ENCODE measurements around the gene ARHGAP4. TPM values are rescaled to one million over a fixed set of nuclear protein-coding genes. Genes with fewer than 3 reads are reported as not detected.

ARHGAP4 gene
- total RNA-seq, 1 experiment from 2014 or later, result 67.4 TPM

DNA sequence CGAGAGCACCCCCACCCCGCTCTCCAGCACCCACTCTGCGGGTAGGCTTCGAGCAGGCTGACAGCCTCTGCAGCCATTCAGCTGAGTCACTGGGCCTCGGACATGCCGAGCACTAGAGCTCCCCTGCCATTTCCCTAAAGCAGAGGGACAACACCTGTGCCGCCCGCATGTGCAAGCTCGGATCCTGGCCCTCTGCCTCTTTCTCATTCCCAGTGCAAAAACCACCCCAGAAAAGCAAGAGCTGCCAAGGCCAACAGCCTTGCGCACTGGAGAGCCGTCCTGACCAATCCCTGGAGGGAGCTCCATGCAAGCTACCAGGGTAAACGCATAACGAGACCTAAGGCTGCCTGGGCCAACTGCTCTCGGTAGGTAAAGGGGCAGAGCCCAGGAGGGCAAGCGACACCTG lies 40.2 kb upstream of the ARHGAP4 start:
- no TSS peak for BruUV-seq (replicated peaks)
- no peak for TF ChIP-seq ZNF274 (IDR thresholded peaks at IDR 0.05; ENCODE audit: low read depth, low read length)
- TF ChIP-seq CEBPB (IDR thresholded peaks at IDR 0.05; ENCODE audit: low read depth), result no peak
- Histone ChIP-seq H3K36me3 (ENCODE audit: control insufficient read depth in 1 of 2, insufficient read depth in 2 of 2, low read length in 2 of 2) (peaks cover 7 to 22% of the 10 kb centered on the region in 2 experiments; a peak in 3 of 4 replicates), H3K27me3 (ENCODE audit: insufficient read depth, low read length) (no peaks in the 10 kb centered on the region), H3K9me2 (ENCODE audit: insufficient read depth) (no peaks in the 10 kb centered on the region), H4K20me1 (ENCODE audit: insufficient read depth) (no peaks in the 10 kb centered on the region), H3K4me1 (ENCODE audit: control insufficient read depth in 1 of 2, insufficient read depth in 2 of 2, low read length in 2 of 2) (peaks cover 7 to 13% of the 10 kb centered on the region in 2 experiments; a peak in 3 of 4 replicates), H3K4me3 (replicated peaks in 1 of 2; ENCODE audit: low read depth in 1 of 2, low read length in 2 of 2) (no peak overlapping the region), H3K79me2 (ENCODE audit: insufficient read depth, low read length) (peaks cover 97% of the 10 kb centered on the region), H3K9ac (ENCODE audit: low read length) (no peak overlapping the region), H3K9me3 (ENCODE audit: control insufficient read depth in 1 of 2, insufficient read depth in 1 of 2, low read depth in 1 of 2, low read length in 2 of 2) (no peaks in the 10 kb centered on the region), H3K27ac (ENCODE audit: low read depth, low read length) (no peak overlapping the region), H2AFZ (ENCODE audit: low read depth, low read length, poor library complexity, severe bottlenecking) (no peak overlapping the region), H3K4me2 (ENCODE audit: low read length) (no peak overlapping the region)
- RAD21 ChIA-PET (ENCODE audit: low non-redundant PET in 1 of 2, low total read pairs in 2 of 2, uncharacterized antibody in 2 of 2, unreplicated experiment in 2 of 2), result no interaction called here
- intact Hi-C loops (cut with micrococcal nuclease), result no loop called here
- CTCF ChIA-PET, result no interaction called here
- POLR2A ChIA-PET, result no interaction called here
- ATAC-seq, result no peak
- DNase-seq (ENCODE audit: low read depth, low spot score), result no peak

DNA sequence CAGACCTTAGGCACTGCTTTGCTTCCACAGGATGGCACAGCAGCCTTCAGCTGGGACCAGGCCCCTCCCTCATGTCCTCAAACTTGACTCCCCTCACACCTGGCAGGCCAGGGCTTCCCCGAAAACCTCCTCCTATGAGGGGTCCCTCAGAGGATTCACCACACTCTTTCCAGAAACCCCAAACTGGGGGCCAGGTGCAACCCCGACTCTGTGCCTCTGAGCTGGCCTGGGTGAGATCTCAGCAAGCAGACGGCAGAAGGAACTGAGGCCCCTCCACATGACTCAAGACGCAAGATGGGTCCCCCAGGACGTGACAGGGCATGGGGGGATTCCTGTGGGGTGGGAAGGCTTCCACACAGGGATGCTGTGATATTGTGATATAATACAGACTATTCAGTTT lies 39.3 kb upstream of the ARHGAP4 start:
- H3K27ac ChIP-seq (ENCODE audit: low read depth, low read length), result no peak overlapping the region
- H3K9me2 ChIP-seq (ENCODE audit: insufficient read depth), result no peaks in the 10 kb centered on the region
- H3K36me3 ChIP-seq (ENCODE audit: control insufficient read depth in 1 of 2, insufficient read depth in 2 of 2, low read length in 2 of 2), result peaks cover 9 to 22% of the 10 kb centered on the region in 2 experiments; a peak in 3 of 4 replicates
- no peak overlapping the region for H3K4me3 ChIP-seq (replicated peaks in 1 of 2; ENCODE audit: low read depth in 1 of 2, low read length in 2 of 2)
- POLR2A ChIA-PET, result no interaction called here
- H3K9me3 ChIP-seq (ENCODE audit: control insufficient read depth in 1 of 2, insufficient read depth in 1 of 2, low read depth in 1 of 2, low read length in 2 of 2), result no peaks in the 10 kb centered on the region
- intact Hi-C loops (cut with micrococcal nuclease), result no loop called here
- no TSS peak for BruUV-seq (replicated peaks)
- CTCF ChIA-PET, result no interaction called here
- peaks cover 7 to 13% of the 10 kb centered on the region in 2 experiments; a peak in 3 of 4 replicates for H3K4me1 ChIP-seq (ENCODE audit: control insufficient read depth in 1 of 2, insufficient read depth in 2 of 2, low read length in 2 of 2)
- RAD21 ChIA-PET (ENCODE audit: low non-redundant PET in 1 of 2, low total read pairs in 2 of 2, uncharacterized antibody in 2 of 2, unreplicated experiment in 2 of 2), result no interaction called here
- no peak overlapping the region for H3K4me2 ChIP-seq (ENCODE audit: low read length)
- H4K20me1 ChIP-seq (ENCODE audit: insufficient read depth), result no peaks in the 10 kb centered on the region
- DNase-seq (ENCODE audit: low read depth, low spot score) (no peak), ATAC-seq (no peak)
- peaks cover 92% of the 10 kb centered on the region for H3K79me2 ChIP-seq (ENCODE audit: insufficient read depth, low read length)
- no peak overlapping the region for H3K9ac ChIP-seq (ENCODE audit: low read length)
- H2AFZ ChIP-seq (ENCODE audit: low read depth, low read length, poor library complexity, severe bottlenecking), result no peak overlapping the region
- H3K27me3 ChIP-seq (ENCODE audit: insufficient read depth, low read length), result no peaks in the 10 kb centered on the region
- TF ChIP-seq YY1 (IDR thresholded peaks at IDR 0.05; ENCODE audit: extremely low read depth, insufficient replicate concordance, low read depth, low read length) (no peak), CEBPB (IDR thresholded peaks at IDR 0.05; ENCODE audit: low read depth) (no peak), POLR2A (IDR thresholded peaks at IDR 0.05; ENCODE audit: borderline replicate concordance, extremely low read depth, insufficient read depth, insufficient read length) (no peak), ELF1 (IDR thresholded peaks at IDR 0.05; ENCODE audit: borderline replicate concordance, low read depth) (no peak), JUND (IDR thresholded peaks at IDR 0.05) (no peak), TCF7L2 (IDR thresholded peaks at IDR 0.05; ENCODE audit: borderline replicate concordance, extremely low read depth, insufficient read depth, insufficient read length) (no peak), ZFX (IDR thresholded peaks at IDR 0.05) (no peak), EZH2phosphoT487 (IDR thresholded peaks at IDR 0.05; ENCODE audit: borderline replicate concordance) (no peak), FOSL1 (IDR thresholded peaks at IDR 0.05; ENCODE audit: low read depth) (no peak), SRF (IDR thresholded peaks at IDR 0.05; ENCODE audit: low read depth) (no peak), SP1 (IDR thresholded peaks at IDR 0.05; ENCODE audit: low read depth) (no peak)
- TF ChIP-seq, protein P1, sequence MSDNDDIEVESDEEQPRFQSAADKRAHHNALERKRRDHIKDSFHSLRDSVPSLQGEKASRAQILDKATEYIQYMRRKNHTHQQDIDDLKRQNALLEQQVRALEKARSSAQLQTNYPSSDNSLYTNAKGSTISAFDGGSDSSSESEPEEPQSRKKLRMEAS (IDR thresholded peaks at IDR 0.05), result no peak
- TF ChIP-seq, protein P2, sequence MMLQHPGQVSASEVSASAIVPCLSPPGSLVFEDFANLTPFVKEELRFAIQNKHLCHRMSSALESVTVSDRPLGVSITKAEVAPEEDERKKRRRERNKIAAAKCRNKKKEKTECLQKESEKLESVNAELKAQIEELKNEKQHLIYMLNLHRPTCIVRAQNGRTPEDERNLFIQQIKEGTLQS (IDR thresholded peaks at IDR 0.05), result no peak
- TF ChIP-seq, protein P3, sequence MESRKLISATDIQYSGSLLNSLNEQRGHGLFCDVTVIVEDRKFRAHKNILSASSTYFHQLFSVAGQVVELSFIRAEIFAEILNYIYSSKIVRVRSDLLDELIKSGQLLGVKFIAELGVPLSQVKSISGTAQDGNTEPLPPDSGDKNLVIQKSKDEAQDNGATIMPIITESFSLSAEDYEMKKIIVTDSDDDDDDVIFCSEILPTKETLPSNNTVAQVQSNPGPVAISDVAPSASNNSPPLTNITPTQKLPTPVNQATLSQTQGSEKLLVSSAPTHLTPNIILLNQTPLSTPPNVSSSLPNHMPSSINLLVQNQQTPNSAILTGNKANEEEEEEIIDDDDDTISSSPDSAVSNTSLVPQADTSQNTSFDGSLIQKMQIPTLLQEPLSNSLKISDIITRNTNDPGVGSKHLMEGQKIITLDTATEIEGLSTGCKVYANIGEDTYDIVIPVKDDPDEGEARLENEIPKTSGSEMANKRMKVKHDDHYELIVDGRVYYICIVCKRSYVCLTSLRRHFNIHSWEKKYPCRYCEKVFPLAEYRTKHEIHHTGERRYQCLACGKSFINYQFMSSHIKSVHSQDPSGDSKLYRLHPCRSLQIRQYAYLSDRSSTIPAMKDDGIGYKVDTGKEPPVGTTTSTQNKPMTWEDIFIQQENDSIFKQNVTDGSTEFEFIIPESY (IDR thresholded peaks at IDR 0.05; ENCODE audit: extremely low read depth, insufficient replicate concordance, low read length), result no peak
- TF ChIP-seq, protein P4, sequence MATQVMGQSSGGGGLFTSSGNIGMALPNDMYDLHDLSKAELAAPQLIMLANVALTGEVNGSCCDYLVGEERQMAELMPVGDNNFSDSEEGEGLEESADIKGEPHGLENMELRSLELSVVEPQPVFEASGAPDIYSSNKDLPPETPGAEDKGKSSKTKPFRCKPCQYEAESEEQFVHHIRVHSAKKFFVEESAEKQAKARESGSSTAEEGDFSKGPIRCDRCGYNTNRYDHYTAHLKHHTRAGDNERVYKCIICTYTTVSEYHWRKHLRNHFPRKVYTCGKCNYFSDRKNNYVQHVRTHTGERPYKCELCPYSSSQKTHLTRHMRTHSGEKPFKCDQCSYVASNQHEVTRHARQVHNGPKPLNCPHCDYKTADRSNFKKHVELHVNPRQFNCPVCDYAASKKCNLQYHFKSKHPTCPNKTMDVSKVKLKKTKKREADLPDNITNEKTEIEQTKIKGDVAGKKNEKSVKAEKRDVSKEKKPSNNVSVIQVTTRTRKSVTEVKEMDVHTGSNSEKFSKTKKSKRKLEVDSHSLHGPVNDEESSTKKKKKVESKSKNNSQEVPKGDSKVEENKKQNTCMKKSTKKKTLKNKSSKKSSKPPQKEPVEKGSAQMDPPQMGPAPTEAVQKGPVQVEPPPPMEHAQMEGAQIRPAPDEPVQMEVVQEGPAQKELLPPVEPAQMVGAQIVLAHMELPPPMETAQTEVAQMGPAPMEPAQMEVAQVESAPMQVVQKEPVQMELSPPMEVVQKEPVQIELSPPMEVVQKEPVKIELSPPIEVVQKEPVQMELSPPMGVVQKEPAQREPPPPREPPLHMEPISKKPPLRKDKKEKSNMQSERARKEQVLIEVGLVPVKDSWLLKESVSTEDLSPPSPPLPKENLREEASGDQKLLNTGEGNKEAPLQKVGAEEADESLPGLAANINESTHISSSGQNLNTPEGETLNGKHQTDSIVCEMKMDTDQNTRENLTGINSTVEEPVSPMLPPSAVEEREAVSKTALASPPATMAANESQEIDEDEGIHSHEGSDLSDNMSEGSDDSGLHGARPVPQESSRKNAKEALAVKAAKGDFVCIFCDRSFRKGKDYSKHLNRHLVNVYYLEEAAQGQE (IDR thresholded peaks at IDR 0.05; ENCODE audit: low read depth), result no peak
